ENCODE data around the gene CDH4. TPM values are rescaled to one million over a fixed set of nuclear protein-coding genes. Genes with fewer than 3 reads are reported as not detected.
A peak's percentile ranks its signal among the peaks of the same experiment; 100 is the strongest.

CDH4 gene
- total and polyA plus RNA-seq, 9 of the 15 experiments (the other 6 are each of a cell fraction or from before 2014, with no cell fraction given), result 0.04 TPM; not detected in 8

GRCh38 chr20:61886721-61887595, 634.9 kb downstream of the CDH4 start (continued):
- TF ChIP-seq CTCF (IDR thresholded peaks at IDR 0.05 in 2 of 3, conservative IDR thresholded peaks at IDR 0.05 in 1 of 3; ENCODE audit: insufficient read depth in 2 of 3, low read depth in 1 of 3, low read length in 3 of 3) (peak; percentile 73 to 88 (median 77)), NFATC3 (IDR thresholded peaks at IDR 0.05) (no peak), CREM (IDR thresholded peaks at IDR 0.05; ENCODE audit: low read depth) (peak; percentile 59; the same call in 1 of the 2 replicates), KDM1A (IDR thresholded peaks at IDR 0.05) (peak in 1 of 2 experiments; percentile 59; a peak in 1 of 4 replicates), STAG1 (CRISPR knock-in tag; IDR thresholded peaks at IDR 0.05; ENCODE audit: borderline replicate concordance) (peak; percentile 59; the same call in 1 of the 2 replicates), PCBP2 (IDR thresholded peaks at IDR 0.05; ENCODE audit: low read depth, low read length, poor library complexity, severe bottlenecking) (no peak), BHLHE40 (IDR thresholded peaks at IDR 0.05; ENCODE audit: low read length) (0 out of 2 replicates have a peak, but pooled peaks have one; percentile 8), SMC3 (conservative IDR thresholded peaks at IDR 0.05; ENCODE audit: insufficient read depth, low read depth, low read length) (peak; percentile 71), PHF20 (IDR thresholded peaks at IDR 0.05; ENCODE audit: partially characterized antibody) (peak; percentile 46), RAD21 (CRISPR knock-in tag; conservative IDR thresholded peaks at IDR 0.05 in 1 of 2, IDR thresholded peaks at IDR 0.05 in 1 of 2) (peak; percentile 36 to 70), NRF1 (conservative IDR thresholded peaks at IDR 0.05 in 1 of 2, IDR thresholded peaks at IDR 0.05 in 1 of 2) (0 out of 4 replicates have a peak, but pooled peaks of 1 of the 2 experiments have one; percentile 42), CTCFL (IDR thresholded peaks at IDR 0.05; ENCODE audit: borderline replicate concordance, insufficient read depth, low read depth, low read length, poor library complexity, severe bottlenecking) (peak; percentile 2), ZNF146 (CRISPR knock-in tag; IDR thresholded peaks at IDR 0.05; ENCODE audit: unreplicated experiment) (no peak)
